Lung (tissue), 12 donors: ENCODE results near the gene SHC3. TPM values are rescaled to one million over a fixed set of nuclear protein-coding genes. Genes with fewer than 3 reads are reported as not detected.

Source experiments
- ATAC-seq: fragments of 200-7000 bp; cut with Tn5 transposase; one replicate; pipeline ENCODE4 v1.9.1; 2020; ENCODE audit warnings: moderate number of reproducible peaks; ENCODE audit not compliant: insufficient read depth, low FRiP score
- DNase-seq, 3 donors: peaks; one replicate each; pipeline ENCODE4 v3.0.0-alpha.2; 2013 to 2017
- H3K27ac ChIP-seq, 2 donors: one replicate each; pipeline ENCODE4 v1.5.1; 2013; ENCODE audit warnings: mild to moderate bottlenecking in 2 of 2, moderate library complexity in 2 of 2, control low read depth in 1 of 2, inconsistent platforms in 1 of 2, low read depth in 1 of 2, low read length in 1 of 2
- H3K27me3 ChIP-seq, 3 donors: one replicate each; pipeline ENCODE4 v1.5.1; 2013; ENCODE audit warnings: low read length in 2 of 3; ENCODE audit not compliant: control insufficient read depth in 3 of 3, insufficient read depth in 3 of 3
- H3K36me3 ChIP-seq, 4 donors: one replicate each; pipeline ENCODE4 v1.5.1; 2013; ENCODE audit warnings: low read length in 4 of 4, mild to moderate bottlenecking in 1 of 4, moderate library complexity in 1 of 4; ENCODE audit not compliant: control insufficient read depth in 4 of 4, insufficient read depth in 4 of 4
- H3K4me1 ChIP-seq, 5 donors: one replicate each; pipeline ENCODE4 v1.5.1; 2013; ENCODE audit warnings: low read length in 5 of 5, mild to moderate bottlenecking in 2 of 5, moderate library complexity in 1 of 5; ENCODE audit not compliant: control insufficient read depth in 5 of 5, insufficient read depth in 5 of 5
- H3K4me3 ChIP-seq: one replicate; pipeline ENCODE4 v1.5.1; 2013; ENCODE audit warnings: mild to moderate bottlenecking, control low read depth, moderate library complexity
- H3K9ac ChIP-seq, 2 donors: one replicate each; pipeline ENCODE4 v1.5.1; 2013; ENCODE audit warnings: low read length in 2 of 2, control low read depth in 1 of 2; ENCODE audit not compliant: insufficient read depth in 1 of 2
- H3K9me3 ChIP-seq, 4 donors: one replicate each; pipeline ENCODE4 v1.5.1; 2013; ENCODE audit warnings: low read length in 3 of 4, mild to moderate bottlenecking in 1 of 4, moderate library complexity in 1 of 4; ENCODE audit not compliant: control insufficient read depth in 4 of 4, insufficient read depth in 3 of 4
- WGBS, 2 donors: extraction: QIAGEN DNeasy Blood & Tissue Kit; methylation state at CpG; one replicate each; pipeline ENCODE4 v1.1.7; 2013; 5-methylcytosine and 5-hydroxymethylcytosine counted together
- polyA plus RNA-seq, 2 donors: library from polyadenylated mRNA; stranded (reverse); fragments of 200-250 nt; gene quantifications; one replicate each; pipeline ENCODE4 v1.2.1, GENCODE V29; 2013
- total RNA-seq, 2 donors: library from RNA; depleted of rRNA in 1 of 2; stranded (reverse); fragments of >200 nt in 1 of 2; gene quantifications; one replicate each; pipeline ENCODE4 v1.2.1, GENCODE V29; 2014 to 2021
- TF ChIP-seq, protein P1 (sequence below): IDR thresholded peaks from 2 replicates; pipeline ENCODE4 v1.5.1; 2012; ENCODE audit warnings: mild to moderate bottlenecking; ENCODE audit errors: control extremely low read depth, extremely low read depth
- donor health status: control.
- donor health status: control.
- donor health status: Bipolar disorder and iron deficiency.
- donor health status: healthy.
- donor health status: DM: yes; HTN: yes; CAD: no.

SHC3 gene
- total and polyA plus RNA-seq, 4 donors = 1.8 to 19.2 (median 4.0) TPM

DNA sequence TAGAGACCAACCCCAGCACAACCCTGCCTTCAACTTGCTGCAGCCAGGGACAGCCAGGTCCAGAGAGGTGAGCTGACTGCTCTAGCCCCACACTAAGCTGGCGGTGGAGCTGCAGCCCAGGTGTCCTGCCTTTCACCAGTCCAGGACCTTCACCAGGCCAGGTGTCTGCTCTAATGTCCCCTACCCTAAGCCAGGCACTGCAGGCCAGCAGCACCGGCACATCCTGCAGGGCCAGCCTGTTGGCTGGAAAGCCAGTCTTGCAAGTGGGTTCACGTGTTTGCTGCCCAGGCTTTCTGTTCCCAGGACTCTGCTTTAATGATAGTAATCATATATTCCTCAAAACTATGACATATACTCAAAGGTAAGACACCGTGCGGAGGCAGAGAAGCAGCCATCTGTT, 5.5 kb downstream of the SHC3 start:
- H3K4me1 ChIP-seq = peaks cover 0 to 27% (median 16%) of the 10 kb centered on the region in 5 donors
- DNase-seq = no peak
- peaks cover 0 to 6% (median 4%) of the 10 kb centered on the region in 3 donors for H3K27me3 ChIP-seq
- ATAC-seq = no peak
- H3K36me3 ChIP-seq = no peaks in the 10 kb centered on the region
- H3K27ac ChIP-seq = no peak overlapping the region
- WGBS, 2 donors = 82 to 89% methylated on average over 5 of the region's 5 CpGs
- TF ChIP-seq, protein P1, sequence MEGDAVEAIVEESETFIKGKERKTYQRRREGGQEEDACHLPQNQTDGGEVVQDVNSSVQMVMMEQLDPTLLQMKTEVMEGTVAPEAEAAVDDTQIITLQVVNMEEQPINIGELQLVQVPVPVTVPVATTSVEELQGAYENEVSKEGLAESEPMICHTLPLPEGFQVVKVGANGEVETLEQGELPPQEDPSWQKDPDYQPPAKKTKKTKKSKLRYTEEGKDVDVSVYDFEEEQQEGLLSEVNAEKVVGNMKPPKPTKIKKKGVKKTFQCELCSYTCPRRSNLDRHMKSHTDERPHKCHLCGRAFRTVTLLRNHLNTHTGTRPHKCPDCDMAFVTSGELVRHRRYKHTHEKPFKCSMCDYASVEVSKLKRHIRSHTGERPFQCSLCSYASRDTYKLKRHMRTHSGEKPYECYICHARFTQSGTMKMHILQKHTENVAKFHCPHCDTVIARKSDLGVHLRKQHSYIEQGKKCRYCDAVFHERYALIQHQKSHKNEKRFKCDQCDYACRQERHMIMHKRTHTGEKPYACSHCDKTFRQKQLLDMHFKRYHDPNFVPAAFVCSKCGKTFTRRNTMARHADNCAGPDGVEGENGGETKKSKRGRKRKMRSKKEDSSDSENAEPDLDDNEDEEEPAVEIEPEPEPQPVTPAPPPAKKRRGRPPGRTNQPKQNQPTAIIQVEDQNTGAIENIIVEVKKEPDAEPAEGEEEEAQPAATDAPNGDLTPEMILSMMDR = no peak
- H3K9ac ChIP-seq = no peak overlapping the region
- peaks cover 0 to 2% (median 0%) of the 10 kb centered on the region in 4 donors for H3K9me3 ChIP-seq
- H3K4me3 ChIP-seq = no peak overlapping the region

DNA sequence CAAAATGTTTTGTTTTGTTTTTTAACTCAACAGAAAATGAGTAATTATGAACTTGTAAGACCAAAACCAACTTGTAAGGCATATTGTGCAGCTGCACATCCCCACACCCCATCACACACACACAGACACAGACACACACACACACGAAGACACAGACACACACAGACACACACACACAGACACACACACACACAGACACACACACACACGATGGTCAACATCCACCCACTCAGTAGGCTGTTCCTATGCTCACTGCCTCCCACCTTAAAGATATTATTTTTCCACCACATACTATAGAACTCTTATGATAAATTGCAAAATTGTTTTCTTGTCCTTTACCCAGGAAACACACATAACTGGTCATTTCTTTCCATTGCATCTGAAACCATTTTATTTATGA, 6.2 kb downstream of the SHC3 start:
- ATAC-seq (no peak), DNase-seq (no peak)
- 61 to 62% methylated on average over 2 of the region's 2 CpGs for WGBS, 2 donors
- Histone ChIP-seq H3K4me3 (no peak overlapping the region), H3K9me3 (peaks cover 0 to 2% (median 0%) of the 10 kb centered on the region in 4 donors), H3K36me3 (no peaks in the 10 kb centered on the region), H3K27ac (no peak overlapping the region), H3K27me3 (peaks cover 0 to 5% (median 4%) of the 10 kb centered on the region in 3 donors), H3K4me1 (peaks cover 0 to 24% (median 11%) of the 10 kb centered on the region in 5 donors), H3K9ac (no peak overlapping the region)
- TF ChIP-seq, protein P1 = no peak

DNA sequence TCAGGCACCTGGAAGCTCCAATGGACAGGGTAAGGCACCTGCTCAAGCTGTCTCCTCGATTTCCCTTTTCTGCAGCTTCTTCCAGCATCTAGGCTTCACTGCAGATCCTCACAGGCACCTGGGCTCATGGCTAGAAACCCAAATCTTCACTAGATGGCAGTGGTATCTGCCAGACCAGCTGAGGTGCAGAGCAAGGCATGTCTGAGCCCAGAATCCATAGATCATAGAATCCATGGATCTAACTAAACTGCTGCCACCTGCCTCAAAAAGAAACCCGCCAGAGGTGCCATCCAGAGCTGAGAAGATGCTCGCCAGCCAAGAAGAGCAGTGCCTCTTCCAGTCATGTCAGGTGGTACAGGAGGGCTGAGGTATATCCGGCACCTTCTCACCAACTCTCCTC, 6.9 kb downstream of the SHC3 start:
- peaks cover 0 to 20% (median 11%) of the 10 kb centered on the region in 5 donors for H3K4me1 ChIP-seq
- peaks cover 0 to 4% (median 3%) of the 10 kb centered on the region in 3 donors for H3K27me3 ChIP-seq
- H3K36me3 ChIP-seq = no peaks in the 10 kb centered on the region
- DNase-seq (no peak), ATAC-seq (no peak)
- TF ChIP-seq, protein P1 = no peak
- WGBS, 2 donors = 79% methylated on average over 4 of the region's 4 CpGs
- H3K9ac ChIP-seq = no peak overlapping the region
- H3K9me3 ChIP-seq = peaks cover 0 to 2% (median 0%) of the 10 kb centered on the region in 4 donors
- H3K4me3 ChIP-seq = no peak overlapping the region
- no peak overlapping the region for H3K27ac ChIP-seq

DNA sequence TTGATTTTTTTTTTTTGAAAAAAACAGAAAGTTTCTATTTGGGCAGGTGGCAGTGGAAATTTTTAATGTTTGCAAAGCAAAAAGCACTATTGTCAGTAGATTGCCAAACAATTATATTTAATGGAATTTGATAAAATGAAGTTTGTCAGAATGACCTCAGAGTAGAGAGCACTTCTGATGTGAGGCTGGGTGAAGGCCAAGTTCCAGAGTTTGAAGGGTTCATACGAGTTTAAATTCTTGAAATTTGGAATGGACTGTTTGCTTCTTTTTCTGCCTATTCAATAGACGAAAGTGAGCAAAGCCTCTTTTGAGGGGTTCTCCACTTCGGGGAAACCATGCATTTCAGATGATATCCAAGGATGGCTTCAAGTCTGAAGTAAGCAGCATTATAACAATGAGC, 7.4 kb downstream of the SHC3 start:
- 50 to 80% methylated on average over 3 of the region's 3 CpGs for WGBS, 2 donors
- peak overlapping the region in 1 of 2 donors; percentile 13 for H3K9ac ChIP-seq
- H3K4me1 ChIP-seq = peaks cover 0 to 20% (median 9%) of the 10 kb centered on the region in 5 donors
- H3K27ac ChIP-seq = no peak overlapping the region
- no peak overlapping the region for H3K4me3 ChIP-seq
- peaks cover 0 to 2% (median 0%) of the 10 kb centered on the region in 4 donors for H3K9me3 ChIP-seq
- ATAC-seq (no peak), DNase-seq (peak; percentile 34 to 72 (median 49))
- H3K27me3 ChIP-seq = peaks cover 0 to 4% (median 3%) of the 10 kb centered on the region in 3 donors
- H3K36me3 ChIP-seq = no peaks in the 10 kb centered on the region
- TF ChIP-seq, protein P1 = no peak
